ENCODE results near the gene ZNF398. TPM values are rescaled to one million over a fixed set of nuclear protein-coding genes. Genes with fewer than 3 reads are reported as not detected.
"Not testable (repeated sequence)": the region's sequence is repeated elsewhere in the genome, so short reads cannot be mapped to it uniquely, and the experiment has no call there.

Gene ZNF398
- total RNA-seq: 10.8 TPM

DNA sequence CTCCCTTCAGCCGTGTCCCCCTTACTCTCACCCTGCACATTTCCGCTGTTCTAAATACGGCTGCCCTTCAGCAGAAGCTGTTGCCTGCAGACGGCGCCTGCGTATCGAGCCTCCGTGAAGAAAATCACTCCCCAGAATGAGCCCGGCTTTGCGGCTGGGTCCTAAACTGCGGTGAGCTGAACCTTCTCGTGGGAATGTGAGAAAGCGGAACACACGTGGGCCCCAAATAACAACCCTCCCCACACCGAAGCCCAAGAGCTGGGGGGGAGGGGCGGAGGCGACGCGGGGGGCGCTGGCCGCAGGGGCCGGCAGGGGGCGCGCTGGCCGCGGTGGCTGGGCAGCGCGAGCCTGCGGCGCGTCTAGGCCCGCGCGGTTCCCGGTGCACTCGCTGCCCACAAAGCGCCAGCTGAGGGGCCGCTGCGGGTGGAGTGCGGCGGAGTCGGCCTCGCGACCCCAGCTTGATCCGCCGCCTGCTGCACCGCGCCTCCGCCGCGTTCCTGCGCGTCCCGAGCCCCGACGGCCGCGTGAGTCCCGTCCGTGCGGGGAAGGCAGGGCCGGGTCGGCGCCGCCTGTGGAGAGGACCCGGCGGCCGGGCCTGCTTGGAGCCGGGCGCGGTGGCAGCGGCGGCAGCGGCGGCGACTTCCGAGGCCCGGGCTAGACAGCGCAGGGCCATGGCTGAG is at the start of gene ZNF398:
ZNF398 (plus strand) TSS at position 382 of the 680 bp plus-strand sequence; CDS start at position 672, 290 bp downstream.
- peak; percentile 60 for DNase-seq

DNA sequence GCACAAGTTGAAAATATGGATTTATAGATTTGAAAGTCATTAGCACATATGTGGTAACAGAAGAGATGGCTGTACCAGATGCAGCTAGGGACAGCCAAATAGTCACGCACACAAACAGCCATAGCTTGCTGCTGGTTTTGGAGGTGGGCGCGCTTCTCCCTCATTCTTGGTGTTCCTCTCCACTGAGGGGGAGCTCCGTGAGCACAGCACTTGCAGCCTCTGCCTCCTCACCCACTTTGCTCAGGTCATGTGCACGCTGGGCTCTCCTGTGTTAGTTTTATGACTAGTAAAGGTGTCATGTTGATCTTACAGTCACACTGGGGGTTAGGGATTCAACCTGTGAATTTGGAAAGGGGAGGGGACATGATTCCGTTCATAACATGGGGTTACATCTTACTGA is 48.2 kb upstream of the ZNF398 start:
- DNase-seq: no peak

GRCh38 chr7:149100821-149101220 is 46.4 kb upstream of the ZNF398 start:
- no peak for DNase-seq

GRCh38 chr7:149102666-149103065 is 44.6 kb upstream of the ZNF398 start:
- no peak for DNase-seq

DNA sequence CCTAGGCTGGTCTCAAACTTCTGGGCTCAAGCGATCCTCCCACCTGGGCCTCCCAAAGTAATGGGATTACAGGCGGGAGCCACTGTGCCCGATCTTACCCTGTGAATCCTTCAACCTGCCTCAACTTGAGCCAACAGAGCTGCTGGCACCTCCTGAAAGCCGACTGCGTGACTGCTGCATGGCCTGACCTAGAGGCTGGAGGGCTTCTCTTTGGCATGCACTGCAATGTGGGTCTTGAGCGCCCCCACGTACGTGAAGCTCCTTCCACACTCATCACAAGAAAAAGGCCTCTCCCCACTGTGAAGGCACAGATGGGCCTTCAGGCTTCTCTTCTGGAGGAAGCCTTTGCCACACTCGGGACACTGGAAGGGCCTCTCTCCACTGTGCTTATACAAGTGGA is 43.8 kb upstream of the ZNF398 start:
- no peak for DNase-seq

GRCh38 chr7:149104214-149104613 is 43.0 kb upstream of the ZNF398 start:
- DNase-seq: no peak

- no peak for DNase-seq
These were observed 42.5 kb upstream of the ZNF398 start for GRCh38 chr7:149104749-149105148.

DNA sequence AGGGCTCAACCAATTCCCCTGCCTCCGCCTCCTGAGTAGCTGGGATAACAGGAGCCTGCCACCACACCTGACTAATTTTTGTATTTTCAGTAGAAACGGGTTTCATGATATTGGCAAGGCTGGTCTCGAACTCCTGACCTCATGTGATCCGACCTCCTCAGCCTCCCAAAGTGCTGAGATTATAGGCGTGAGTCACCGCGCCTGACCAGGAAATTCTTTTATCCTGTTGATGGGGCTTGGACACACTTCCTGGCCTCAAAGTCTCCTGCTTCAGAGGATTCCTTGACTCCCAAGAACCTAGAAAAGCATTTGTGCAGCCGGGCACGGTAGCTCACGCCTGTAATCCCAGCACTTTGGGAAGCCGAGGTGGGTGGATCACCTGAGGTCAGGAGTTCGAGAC is 37.3 kb upstream of the ZNF398 start:
- DNase-seq: no peak

DNA sequence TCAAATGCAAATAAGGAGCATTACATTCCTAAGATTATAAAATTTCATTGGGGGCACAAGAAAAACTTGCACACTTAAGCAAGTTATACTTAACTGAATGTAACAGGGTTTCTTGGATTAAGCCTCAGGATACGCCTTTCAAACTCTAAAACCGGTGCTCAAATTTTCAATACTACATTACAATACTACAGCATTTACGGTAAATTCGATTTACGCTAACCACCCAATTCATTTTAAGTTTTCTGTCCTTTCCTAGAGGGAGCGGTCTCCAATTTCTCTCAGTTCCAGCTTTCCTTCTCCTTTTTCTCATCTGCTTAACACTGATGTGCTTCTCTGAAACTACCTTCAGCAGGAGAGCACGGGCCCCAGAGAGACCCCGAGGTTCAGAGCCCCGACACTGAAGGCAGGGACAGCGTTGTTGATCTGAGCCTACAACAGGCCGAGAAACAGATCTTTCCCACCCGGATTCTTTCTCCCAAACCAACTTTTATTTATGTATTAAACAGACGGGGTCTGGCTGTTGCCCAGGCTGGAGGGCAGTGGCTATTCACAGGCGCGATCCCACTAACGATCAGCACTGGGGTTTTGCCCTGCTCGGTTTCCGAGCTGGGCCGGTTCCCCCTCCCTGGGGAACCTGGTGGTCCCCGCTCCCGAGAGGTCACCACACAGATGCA is 21.9 kb upstream of the ZNF398 start:
- DNase-seq: peak; percentile 7

GRCh38 chr7:149125863-149126661 is 21.2 kb upstream of the ZNF398 start, which contains the start of gene ZNF425:
Gene ZNF425, minus strand, starts transcription at chr7:149126324. Its CDS starts 111 bp downstream, at chr7:149126213.
- peak; percentile 89 for DNase-seq

- no peak for DNase-seq
These were observed 20.5 kb upstream of the ZNF398 start for GRCh38 chr7:149126662-149127266.

- no peak for DNase-seq
These were observed 16.6 kb upstream of the ZNF398 start for GRCh38 chr7:149130572-149131198.

DNA sequence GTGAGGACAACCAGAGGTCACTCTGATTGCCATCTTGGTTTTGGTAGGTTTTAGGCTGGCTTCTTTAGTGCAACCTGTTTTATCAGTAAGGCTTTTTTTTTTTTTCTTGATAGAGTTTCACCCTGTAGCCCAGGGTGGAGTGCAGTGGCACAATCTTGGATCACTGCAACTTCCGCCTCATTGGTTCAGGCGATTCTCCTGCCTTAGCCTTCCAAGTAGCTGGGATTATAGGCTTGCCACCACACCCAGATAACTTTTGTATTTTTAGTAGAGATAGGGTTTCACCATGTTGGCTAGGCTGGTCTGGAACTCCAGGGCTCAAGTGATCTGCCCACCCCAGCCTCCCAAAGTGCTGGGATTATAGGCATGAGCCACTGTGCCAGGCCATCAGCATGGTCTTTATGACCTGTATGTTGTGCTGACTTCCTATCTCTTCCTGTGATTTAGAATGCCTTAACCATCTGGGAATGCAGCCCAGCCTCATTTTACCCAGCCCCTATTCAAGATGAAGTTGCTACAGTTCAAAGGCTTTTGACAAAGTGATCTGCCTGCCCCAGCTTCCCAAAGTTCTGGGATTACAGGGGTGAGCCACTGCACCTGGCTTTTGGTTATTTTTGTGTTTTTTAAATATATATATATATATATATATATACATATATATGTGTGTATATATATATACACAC is 14.1 kb upstream of the ZNF398 start:
- DNase-seq: no peak

DNA sequence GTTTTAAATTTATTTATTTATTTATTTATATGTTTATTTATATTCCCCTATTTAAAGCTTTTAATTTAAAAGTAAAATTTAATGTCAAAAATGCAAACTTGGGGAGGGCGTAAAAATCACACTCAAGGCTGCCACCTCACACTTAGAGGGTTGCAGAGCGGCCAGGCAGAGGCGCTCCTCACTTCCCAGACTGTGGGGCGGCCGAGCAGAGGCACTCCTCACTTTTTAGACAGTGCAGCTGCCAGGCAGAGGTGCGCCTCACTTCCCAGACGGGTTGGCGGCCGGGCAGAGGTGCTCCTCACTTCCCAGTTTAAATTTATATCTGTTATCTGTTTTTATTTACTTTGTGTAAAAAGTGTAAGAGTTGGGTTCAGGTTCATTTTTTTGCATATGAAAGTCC is 11.1 kb upstream of the ZNF398 start:
- no peak for DNase-seq

- no peak for DNase-seq
These were observed 6.4 kb upstream of the ZNF398 start for GRCh38 chr7:149140831-149141230.

- DNase-seq: no peak
These were observed 5.4 kb upstream of the ZNF398 start for GRCh38 chr7:149141893-149142292.

DNA sequence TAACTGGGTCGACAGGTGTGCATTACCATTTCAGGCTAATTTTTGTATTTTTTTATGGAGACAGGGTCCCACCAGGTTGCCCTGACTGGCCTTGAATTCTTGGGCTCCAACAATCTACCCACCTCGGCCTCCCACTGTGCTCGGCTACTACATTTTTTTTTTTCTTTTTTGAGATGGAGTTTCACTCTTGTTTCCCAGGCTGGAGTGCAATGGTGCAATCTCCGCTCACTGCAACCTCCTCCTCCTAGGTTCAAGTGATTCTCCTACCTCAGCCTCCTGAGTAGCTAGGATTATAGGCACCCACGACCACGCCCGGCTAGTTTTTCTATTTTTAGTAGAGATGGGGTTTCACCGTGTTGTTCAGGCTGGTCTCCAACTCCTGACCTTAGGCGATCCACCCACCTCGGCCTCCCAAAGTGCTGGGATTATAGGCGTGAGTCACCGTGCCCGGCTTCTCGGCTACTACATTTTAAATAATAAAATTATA is 2.8 kb upstream of the ZNF398 start:
- not testable (repeated sequence) for DNase-seq

- DNase-seq: peak; percentile 4
These were observed 2.0 kb upstream of the ZNF398 start for GRCh38 chr7:149145031-149145845.

- no peak for DNase-seq
These were observed 750 bp downstream of the ZNF398 start for GRCh38 chr7:149147752-149148653.

Measured in skin of body (tissue), 2 donors.